ENCODE measurements around the gene SLC7A4.

The SLC7A4 gene

GRCh38 chr22:20980523-20980922 lies 51.8 kb downstream of the SLC7A4 start:
- no peak for FAIRE-seq

- no peak for FAIRE-seq
These were observed 52.4 kb downstream of the SLC7A4 start for GRCh38 chr22:20979940-20980453.

- no peak for FAIRE-seq
These were observed 53.0 kb downstream of the SLC7A4 start for GRCh38 chr22:20979243-20979809.
